WTC11 (cell line): ENCODE data around the gene SMR3B. TPM values are rescaled to one million over a fixed set of nuclear protein-coding genes. Genes with fewer than 3 reads are reported as not detected.
A peak's percentile ranks its signal among the peaks of the same experiment; 100 is the strongest.

Source experiments
- ATAC-seq: fragments of 200-7000 bp; cut with Tn5 transposase; 2 replicates; pipeline ENCODE4 v1.10.0; 2021; ENCODE audit warnings: mild to moderate bottlenecking, moderate library complexity
- CTCF ChIA-PET: fragments of 300-600 bp; sonication (Branson Sonifier 250); formaldehyde crosslinking; loops from one replicate; lab custom pipeline; 2021; ENCODE audit warnings: antibody characterized with exemption; lab: Charles Lee
- POLR2A ChIA-PET: fragments of 350-600 bp; sonication (Branson Sonifier 250); formaldehyde crosslinking; loops from one replicate; lab custom pipeline; 2021; ENCODE audit warnings: antibody characterized with exemption; lab: Charles Lee
- DNase-seq: peaks from one replicate; pipeline ENCODE4 v3.0.0; 2021; ENCODE audit warnings: low spot score
- H3K27ac Mint-ChIP-seq: 2 replicates; pipeline ENCODE4 v1.8.0; 2021; ENCODE audit warnings: mixed read lengths
- H3K27me3 Mint-ChIP-seq: 2 replicates; pipeline ENCODE4 v1.8.0; 2021; ENCODE audit warnings: low read depth, mild to moderate bottlenecking, moderate library complexity, mixed read lengths
- H3K36me3 Mint-ChIP-seq: 2 replicates; pipeline ENCODE4 v1.8.0; 2021; ENCODE audit warnings: mixed read lengths
- H3K4me1 Mint-ChIP-seq: 2 replicates; pipeline ENCODE4 v1.8.0; 2022; ENCODE audit warnings: mixed read lengths
- H3K4me3 Mint-ChIP-seq: 2 replicates; pipeline ENCODE4 v1.8.0; 2021; ENCODE audit warnings: mild to moderate bottlenecking, moderate library complexity, mixed read lengths
- H3K9me3 Mint-ChIP-seq: 2 replicates; pipeline ENCODE4 v1.8.0; 2021; ENCODE audit warnings: mixed read lengths
- CBFB ChIP-seq: sonication (generic); formaldehyde crosslinking; IDR thresholded peaks from 2 replicates; pipeline ENCODE4 v1.8.1; 2022; ENCODE audit warnings: mild to moderate bottlenecking, low read depth, missing genetic modification reagents
- CREB1 ChIP-seq: sonication (generic); formaldehyde crosslinking; IDR thresholded peaks from 2 replicates; pipeline ENCODE4 v1.8.0; 2023; ENCODE audit warnings: mild to moderate bottlenecking, missing genetic modification reagents
- ELF4 ChIP-seq: sonication (generic); formaldehyde crosslinking; IDR thresholded peaks from 2 replicates; pipeline ENCODE4 v1.8.1; 2022; ENCODE audit warnings: low read depth, mild to moderate bottlenecking, moderate library complexity, missing genetic modification reagents
- ETV6 ChIP-seq: sonication (generic); formaldehyde crosslinking; IDR thresholded peaks from 2 replicates; pipeline ENCODE4 v1.8.1; 2022; ENCODE audit warnings: mild to moderate bottlenecking, missing genetic modification reagents
- FOXK1 ChIP-seq: sonication (generic); formaldehyde crosslinking; IDR thresholded peaks from 2 replicates; pipeline ENCODE4 v1.8.0; 2022; ENCODE audit warnings: mild to moderate bottlenecking, moderate library complexity, missing genetic modification reagents
- FOXP1 ChIP-seq: sonication (generic); formaldehyde crosslinking; IDR thresholded peaks from 2 replicates; pipeline ENCODE4 v1.8.0; 2022; ENCODE audit warnings: missing genetic modification reagents, mild to moderate bottlenecking, moderate library complexity, borderline replicate concordance
- GRHL2 ChIP-seq: fragments of 250-450 bp; sonication (Bioruptor Pico); IDR thresholded peaks from 2 replicates; pipeline ENCODE4 v1.8.0; 2022; ENCODE audit warnings: mild to moderate bottlenecking, moderate library complexity; ENCODE audit not compliant: insufficient replicate concordance, severe bottlenecking
- HMGA2 ChIP-seq: fragments of 250-450 bp; sonication (Bioruptor Pico); IDR thresholded peaks from 2 replicates; pipeline ENCODE4 v1.4.0; 2021; ENCODE audit warnings: mild to moderate bottlenecking, moderate library complexity
- IRF2 ChIP-seq: sonication (generic); formaldehyde crosslinking; IDR thresholded peaks from 2 replicates; pipeline ENCODE4 v1.8.0; 2022; ENCODE audit warnings: low read depth, missing genetic modification reagents, borderline replicate concordance
- JAZF1 ChIP-seq: fragments of 250-450 bp; sonication (Bioruptor Pico); IDR thresholded peaks from 2 replicates; pipeline ENCODE4 v1.9.0; 2021; ENCODE audit warnings: moderate library complexity, mild to moderate bottlenecking, inconsistent platforms
- KAT7 ChIP-seq: sonication (generic); formaldehyde crosslinking; IDR thresholded peaks from 2 replicates; pipeline ENCODE4 v1.8.1; 2023; ENCODE audit warnings: missing genetic modification reagents, mild to moderate bottlenecking, borderline replicate concordance
- MYBL2 ChIP-seq: sonication (generic); formaldehyde crosslinking; IDR thresholded peaks from 2 replicates; pipeline ENCODE4 v1.8.1; 2023; ENCODE audit warnings: mild to moderate bottlenecking, moderate library complexity, missing genetic modification reagents
- NFYB ChIP-seq: sonication (generic); formaldehyde crosslinking; conservative IDR thresholded peaks from 2 replicates; pipeline ENCODE4 v1.8.0; 2022; ENCODE audit warnings: low read depth, missing genetic modification reagents
- NR2C2 ChIP-seq: sonication (generic); formaldehyde crosslinking; IDR thresholded peaks from 2 replicates; pipeline ENCODE4 v1.8.0; 2022; ENCODE audit warnings: mild to moderate bottlenecking, missing genetic modification reagents
- PRDM15 ChIP-seq: sonication (generic); formaldehyde crosslinking; IDR thresholded peaks from 2 replicates; pipeline ENCODE4 v1.8.0; 2022; ENCODE audit warnings: missing genetic modification reagents
- SMAD3 ChIP-seq: sonication (generic); formaldehyde crosslinking; IDR thresholded peaks from 2 replicates; pipeline ENCODE4 v1.8.0; 2022; ENCODE audit warnings: missing genetic modification reagents, mild to moderate bottlenecking, borderline replicate concordance
- SMAD4 ChIP-seq: sonication (generic); formaldehyde crosslinking; IDR thresholded peaks from 2 replicates; pipeline ENCODE4 v1.8.0; 2022; ENCODE audit warnings: mild to moderate bottlenecking, missing genetic modification reagents
- ZMAT4 ChIP-seq: fragments of 250-450 bp; sonication (Bioruptor Pico); IDR thresholded peaks from 2 replicates; pipeline ENCODE4 v1.9.0; 2021; ENCODE audit warnings: mild to moderate bottlenecking
- ZNF281 ChIP-seq: sonication (generic); formaldehyde crosslinking; IDR thresholded peaks from 2 replicates; pipeline ENCODE4 v1.8.0; 2023; ENCODE audit warnings: mild to moderate bottlenecking, missing genetic modification reagents
- ZNF416 ChIP-seq: fragments of 250-450 bp; sonication (Bioruptor Pico); IDR thresholded peaks from 2 replicates; pipeline ENCODE4 v1.9.0; 2021; ENCODE audit warnings: mild to moderate bottlenecking, inconsistent platforms
- ZNF512 ChIP-seq: sonication (generic); formaldehyde crosslinking; IDR thresholded peaks from 2 replicates; pipeline ENCODE4 v1.8.1; 2022; ENCODE audit warnings: missing genetic modification reagents, borderline replicate concordance
- ZNF671 ChIP-seq: fragments of 250-450 bp; sonication (Bioruptor Pico); IDR thresholded peaks from 2 replicates; pipeline ENCODE4 v1.8.0; 2021; ENCODE audit warnings: mild to moderate bottlenecking
- total RNA-seq: library from RNA; stranded (reverse); gene quantifications from 3 replicates; pipeline ENCODE4 v1.2.3, GENCODE V29; 2021

Gene SMR3B
- total RNA-seq, 1 experiment from 2014 or later = not detected

- Mint-ChIP-seq H3K4me3 (no peak overlapping the region), H3K4me1 (0 out of 2 replicates have a peak, but pooled peaks cover 4% of the 10 kb centered on the region), H3K27me3 (no peaks in the 10 kb centered on the region), H3K27ac (no peak overlapping the region), H3K9me3 (no peaks in the 10 kb centered on the region), H3K36me3 (no peaks in the 10 kb centered on the region)
- ATAC-seq = no peak
- ChIA-PET POLR2A (no interaction called here), CTCF (no interaction called here)
- no peak for DNase-seq
- TF ChIP-seq CBFB (CRISPR knock-in tag) = no peak
- no peak for TF ChIP-seq IRF2 (CRISPR knock-in tag)
- TF ChIP-seq, all 79 proteins: peak for 0
These were observed 18.9 kb upstream of the SMR3B start for GRCh38 chr4:70364002-70364401.

- POLR2A ChIA-PET = no interaction called here
- H3K27me3 Mint-ChIP-seq = no peaks in the 10 kb centered on the region
- H3K27ac Mint-ChIP-seq = no peak overlapping the region
- no peak overlapping the region for H3K4me3 Mint-ChIP-seq
- 0 out of 2 replicates have a peak, but pooled peaks cover 4% of the 10 kb centered on the region for H3K4me1 Mint-ChIP-seq
- H3K36me3 Mint-ChIP-seq = no peaks in the 10 kb centered on the region
- CTCF ChIA-PET = no interaction called here
- no peaks in the 10 kb centered on the region for H3K9me3 Mint-ChIP-seq
- DNase-seq (no peak), ATAC-seq (no peak)
- TF ChIP-seq CREB1 (no peak), SMAD3 (CRISPR knock-in tag) (no peak), JAZF1 (CRISPR knock-in tag) (no peak), NFYB (CRISPR knock-in tag) (no peak), ZNF671 (CRISPR knock-in tag) (no peak), ZMAT4 (CRISPR knock-in tag) (no peak), GRHL2 (CRISPR knock-in tag) (no peak), NR2C2 (no peak), ZNF281 (no peak)
- TF ChIP-seq, all 79 proteins: peak for 0
These were observed 17.5 kb upstream of the SMR3B start for GRCh38 chr4:70365479-70365878.

GRCh38 chr4:70367813-70368212 is 15.1 kb upstream of the SMR3B start:
- TF ChIP-seq ZNF512 (no peak), CREB1 (no peak), KAT7 (CRISPR knock-in tag) (no peak), SMAD4 (CRISPR knock-in tag) (no peak), ELF4 (CRISPR knock-in tag) (no peak), HMGA2 (CRISPR knock-in tag) (no peak), PRDM15 (no peak), FOXK1 (CRISPR knock-in tag) (no peak), ZNF416 (CRISPR knock-in tag) (no peak), GRHL2 (CRISPR knock-in tag) (no peak), FOXP1 (CRISPR knock-in tag) (no peak), MYBL2 (CRISPR knock-in tag) (no peak), ETV6 (CRISPR knock-in tag) (no peak)
- Mint-ChIP-seq H3K9me3 (no peaks in the 10 kb centered on the region), H3K27me3 (no peaks in the 10 kb centered on the region), H3K36me3 (no peaks in the 10 kb centered on the region), H3K4me1 (no peaks in the 10 kb centered on the region), H3K4me3 (no peak overlapping the region), H3K27ac (no peak overlapping the region)
- ATAC-seq (peak; percentile 44; the same call in 1 of the 2 replicates), DNase-seq (no peak)
- CTCF ChIA-PET = no interaction called here
- POLR2A ChIA-PET = no interaction called here
